LNCaP clone FGC (cell line): ENCODE results near the gene MUC21.

Experiments used
- DNase-seq: peaks from one replicate; pipeline ENCODE4 v3.0.0-alpha.2; 2011; ENCODE audit warnings: low read depth
- H3K4me3 ChIP-seq: 2 replicates; pipeline ENCODE4 v1.5.1; 2011; ENCODE audit warnings: mild to moderate bottlenecking, low read depth, low read length, control low read depth
- TF ChIP-seq, protein P1 (sequence below): IDR thresholded peaks from 2 replicates; pipeline ENCODE4 v1.5.1; 2012; ENCODE audit warnings: mild to moderate bottlenecking; ENCODE audit not compliant: control insufficient read depth, insufficient read depth; ENCODE audit errors: extremely low read depth

MUC21 gene

DNA sequence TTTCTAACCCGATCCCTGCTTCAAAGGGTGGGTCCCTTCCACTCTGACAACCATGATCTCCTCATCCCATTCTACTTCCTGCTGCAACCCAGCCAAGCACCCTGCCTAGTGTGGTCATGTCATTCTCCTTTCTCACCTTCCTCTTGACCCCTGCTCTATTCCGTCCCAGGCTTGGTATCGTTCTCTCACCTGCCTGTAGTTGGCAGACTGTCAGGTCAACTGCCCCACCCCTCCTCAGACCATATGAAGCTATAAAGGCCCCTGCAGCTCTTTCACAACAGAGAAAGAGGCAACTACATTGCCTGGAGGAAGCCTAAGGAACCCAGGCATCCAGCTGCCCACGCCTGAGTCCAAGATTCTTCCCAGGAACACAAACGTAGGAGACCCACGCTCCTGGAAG is at the start of gene MUC21:
TSS of gene MUC21 (plus strand) at position 280 of the 400 bp plus-strand sequence. CDS start 241 bp downstream, outside the sequence.
- H3K4me3 ChIP-seq: no peak within 1 kb of the TSS
- TF ChIP-seq, protein P1, sequence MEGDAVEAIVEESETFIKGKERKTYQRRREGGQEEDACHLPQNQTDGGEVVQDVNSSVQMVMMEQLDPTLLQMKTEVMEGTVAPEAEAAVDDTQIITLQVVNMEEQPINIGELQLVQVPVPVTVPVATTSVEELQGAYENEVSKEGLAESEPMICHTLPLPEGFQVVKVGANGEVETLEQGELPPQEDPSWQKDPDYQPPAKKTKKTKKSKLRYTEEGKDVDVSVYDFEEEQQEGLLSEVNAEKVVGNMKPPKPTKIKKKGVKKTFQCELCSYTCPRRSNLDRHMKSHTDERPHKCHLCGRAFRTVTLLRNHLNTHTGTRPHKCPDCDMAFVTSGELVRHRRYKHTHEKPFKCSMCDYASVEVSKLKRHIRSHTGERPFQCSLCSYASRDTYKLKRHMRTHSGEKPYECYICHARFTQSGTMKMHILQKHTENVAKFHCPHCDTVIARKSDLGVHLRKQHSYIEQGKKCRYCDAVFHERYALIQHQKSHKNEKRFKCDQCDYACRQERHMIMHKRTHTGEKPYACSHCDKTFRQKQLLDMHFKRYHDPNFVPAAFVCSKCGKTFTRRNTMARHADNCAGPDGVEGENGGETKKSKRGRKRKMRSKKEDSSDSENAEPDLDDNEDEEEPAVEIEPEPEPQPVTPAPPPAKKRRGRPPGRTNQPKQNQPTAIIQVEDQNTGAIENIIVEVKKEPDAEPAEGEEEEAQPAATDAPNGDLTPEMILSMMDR: no peak
- DNase-seq: no peak

DNA sequence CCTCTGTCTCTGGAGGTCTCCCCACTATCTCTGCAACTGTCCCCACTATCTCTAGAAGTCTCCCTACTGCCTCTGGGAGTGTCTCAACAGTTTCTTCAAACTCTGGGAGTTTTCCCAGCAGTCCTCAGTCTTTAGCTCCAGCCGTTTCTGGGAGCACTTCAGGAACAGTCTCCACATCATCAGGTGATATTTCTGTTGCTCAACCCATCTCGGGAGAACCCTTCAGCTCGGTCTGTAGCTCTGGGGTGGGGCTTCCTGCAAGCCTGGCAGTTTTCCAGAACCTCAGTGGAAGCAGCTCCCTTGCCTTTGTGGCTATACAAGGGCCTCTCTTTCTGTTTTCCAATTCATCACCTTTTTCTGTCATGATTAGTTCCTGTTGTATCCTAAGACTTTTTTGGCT is 48.5 kb upstream of the MUC21 start:
- H3K4me3 ChIP-seq: no peak overlapping the region
- DNase-seq: no peak
- TF ChIP-seq, protein P1: no peak

DNA sequence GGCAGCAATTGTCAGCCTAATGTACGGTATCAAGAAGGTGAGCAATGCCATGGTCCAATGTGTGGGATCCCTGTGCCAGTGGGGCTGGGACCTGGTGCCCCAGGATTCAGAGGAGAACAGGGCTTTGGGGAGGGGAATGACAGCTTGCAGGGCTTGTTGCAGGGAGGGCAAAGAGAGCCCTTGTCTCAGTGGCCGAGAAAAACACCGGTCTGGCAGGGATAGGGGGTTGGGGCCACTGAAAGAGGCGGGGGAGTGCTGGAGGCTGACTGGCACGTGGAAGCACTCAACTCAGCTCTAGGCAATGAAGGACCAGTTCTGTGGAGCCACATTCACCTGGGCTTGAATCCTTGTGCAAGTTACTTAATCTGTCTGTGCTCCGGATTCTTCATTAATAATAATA is 46.3 kb upstream of the MUC21 start:
- TF ChIP-seq, protein P1: no peak
- H3K4me3 ChIP-seq: no peak overlapping the region
- DNase-seq: no peak

DNA sequence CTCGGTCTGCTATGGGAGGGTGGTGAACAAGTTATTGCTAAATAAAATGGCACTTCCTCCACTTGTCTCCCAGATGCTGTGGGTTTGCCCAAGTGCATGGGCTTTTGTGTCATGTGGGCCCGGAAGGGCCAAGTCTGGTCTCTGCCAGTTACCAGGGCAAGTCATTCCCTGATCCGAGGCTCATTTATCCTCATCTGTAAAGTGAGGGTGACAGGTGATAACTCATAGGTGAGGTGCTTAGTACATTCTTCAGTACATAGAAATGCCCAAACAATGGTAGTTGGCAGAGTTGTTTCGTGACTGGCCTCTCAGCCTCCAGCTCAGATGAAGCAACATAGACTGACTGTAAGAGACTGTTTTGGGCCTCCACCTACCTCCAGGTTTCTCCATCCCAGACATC is 44.8 kb upstream of the MUC21 start:
- TF ChIP-seq, protein P1: no peak
- H3K4me3 ChIP-seq: no peak overlapping the region
- no peak for DNase-seq

DNA sequence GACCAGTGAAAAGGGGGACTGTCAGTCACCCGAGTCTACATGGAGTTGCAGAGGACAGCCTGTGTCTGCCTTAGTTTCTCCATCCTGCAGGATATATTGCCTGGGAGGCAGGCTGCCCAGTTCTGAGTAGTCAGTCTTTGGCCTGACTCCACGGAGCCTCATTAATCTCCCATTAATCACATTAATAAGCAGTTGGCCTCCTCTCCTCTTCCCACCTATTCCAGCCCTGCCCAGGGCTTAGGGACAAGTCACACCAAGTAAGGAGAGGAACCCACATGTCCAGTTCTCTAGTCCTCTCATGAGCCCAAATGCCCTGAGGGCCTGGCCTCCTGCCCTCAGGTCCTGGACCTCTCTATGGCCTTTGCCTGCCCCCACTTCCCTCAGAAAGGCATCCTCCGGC is 44.0 kb upstream of the MUC21 start:
- TF ChIP-seq, protein P1: no peak
- peak; percentile 23 for DNase-seq
- no peak overlapping the region for H3K4me3 ChIP-seq

DNA sequence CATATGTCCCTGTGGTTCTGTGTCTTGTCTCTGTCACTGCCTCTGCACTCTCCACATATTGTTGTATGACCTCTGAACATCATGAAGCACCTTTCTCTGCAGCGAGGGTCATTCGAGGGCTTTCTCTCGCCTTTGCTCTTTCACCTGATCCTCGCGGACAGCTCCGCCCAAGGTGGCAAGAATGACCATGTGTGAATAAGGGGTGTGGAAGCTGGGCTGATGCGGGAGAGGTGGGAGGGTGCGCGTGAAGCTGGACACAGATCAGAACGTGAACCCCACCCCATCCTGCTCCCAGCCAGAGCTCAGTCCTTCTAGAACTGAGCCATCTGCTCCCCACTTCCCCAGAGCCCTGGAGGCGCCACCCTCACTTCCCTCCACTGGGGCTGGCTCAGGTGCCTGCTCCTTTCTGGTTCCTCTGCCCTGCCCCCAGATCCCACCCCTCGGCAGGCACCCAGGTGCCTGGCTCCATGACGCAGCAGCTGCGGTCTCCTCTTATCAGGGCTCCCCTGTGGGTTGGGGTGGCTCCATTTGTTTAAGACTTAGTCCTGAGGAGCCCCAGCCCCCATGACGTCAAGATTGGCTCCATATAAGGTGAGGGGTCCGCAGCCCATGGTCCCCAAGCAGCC is 43.0 kb upstream of the MUC21 start, which contains the start of gene MUCL3:
TSS of gene MUCL3 (plus strand) at position 613 of the 626 bp plus-strand sequence. CDS start 27 bp downstream, outside the sequence.
- TF ChIP-seq, protein P1: no peak
- DNase-seq: no peak
- no peak within 1 kb of the TSS for H3K4me3 ChIP-seq

DNA sequence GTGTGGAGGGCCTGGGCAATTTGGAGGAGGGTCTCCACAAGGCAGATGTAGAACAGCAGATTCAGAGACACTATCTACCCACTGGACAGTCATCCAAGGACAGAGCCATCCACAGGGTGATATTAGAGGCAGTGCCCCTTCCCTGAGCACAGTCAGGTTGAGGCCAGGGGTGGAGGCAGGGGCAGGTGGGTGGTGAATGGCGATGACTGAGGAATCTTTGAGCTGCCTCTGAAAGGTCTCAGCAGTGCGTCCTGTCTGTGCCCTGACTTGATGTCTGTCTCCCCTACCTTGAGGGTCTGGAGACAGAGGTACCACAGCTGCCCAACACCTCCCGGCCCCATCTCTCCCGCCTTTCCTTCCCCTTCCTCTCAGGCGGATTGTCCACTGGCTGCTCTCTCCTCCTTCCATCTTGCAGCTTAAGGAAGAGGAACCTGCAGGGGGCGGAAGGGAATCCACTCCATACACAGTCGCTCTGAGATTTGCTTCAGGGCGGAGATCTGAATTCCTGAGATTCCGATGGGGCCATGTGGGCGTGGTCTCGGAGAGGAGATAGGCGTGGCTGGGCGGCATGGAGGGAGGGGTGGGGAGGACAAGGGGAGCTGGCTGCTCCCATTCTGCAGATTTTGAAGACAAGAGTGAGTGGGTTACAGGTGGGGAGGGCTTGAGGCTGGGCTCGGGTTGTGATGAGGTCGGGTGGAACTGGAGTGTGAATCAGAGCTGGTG is 41.0 kb upstream of the MUC21 start:
- no peak overlapping the region for H3K4me3 ChIP-seq

More for the DNA sequence above, 41.0 kb upstream of the MUC21 start:
- peak; percentile 47 for DNase-seq
- TF ChIP-seq, protein P1: peak; percentile 52
